GM11168 (cell line): Measurements from ENCODE around the gene SLC35G3.
"Not testable (repeated sequence)": the region's sequence is repeated elsewhere in the genome, so short reads cannot be mapped to it uniquely, and the experiment has no call there.

ENCODE experiments used
- in situ Hi-C: fragments of 300-500 bp; cut with MboI; formaldehyde crosslinking; loops from one replicate; pipeline ENCODE4 v1.12.0; 2022; ENCODE audit warnings: low sequenced_read_pairs; ENCODE audit not compliant: unreplicated experiment

SLC35G3 gene

DNA sequence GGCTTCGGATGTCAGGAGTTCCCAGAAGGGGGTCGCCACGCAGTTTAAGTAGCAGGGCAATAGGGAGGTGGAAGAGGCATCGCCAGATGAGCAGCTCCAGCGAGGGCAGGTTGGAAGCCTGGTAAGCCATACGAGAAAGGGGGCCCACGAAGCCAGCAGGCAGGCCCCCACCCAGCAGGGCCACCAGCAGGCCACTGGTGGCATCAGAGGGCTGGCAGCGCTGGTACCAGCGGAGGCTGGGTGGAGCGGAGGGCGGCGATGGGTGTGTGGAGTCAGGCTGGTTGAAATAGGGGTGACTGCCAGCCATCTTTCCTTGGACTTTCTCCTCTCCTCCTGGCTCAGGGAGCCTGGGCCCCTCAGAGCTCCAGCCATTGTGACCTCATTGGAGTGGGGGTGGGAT lies at the start of gene SLC35G3:
TSS of gene SLC35G3 (minus strand) at position 393 of the 400 bp plus-strand sequence. CDS start at position 307, 86 bp downstream.
- in situ Hi-C loops, result not testable (repeated sequence)

DNA sequence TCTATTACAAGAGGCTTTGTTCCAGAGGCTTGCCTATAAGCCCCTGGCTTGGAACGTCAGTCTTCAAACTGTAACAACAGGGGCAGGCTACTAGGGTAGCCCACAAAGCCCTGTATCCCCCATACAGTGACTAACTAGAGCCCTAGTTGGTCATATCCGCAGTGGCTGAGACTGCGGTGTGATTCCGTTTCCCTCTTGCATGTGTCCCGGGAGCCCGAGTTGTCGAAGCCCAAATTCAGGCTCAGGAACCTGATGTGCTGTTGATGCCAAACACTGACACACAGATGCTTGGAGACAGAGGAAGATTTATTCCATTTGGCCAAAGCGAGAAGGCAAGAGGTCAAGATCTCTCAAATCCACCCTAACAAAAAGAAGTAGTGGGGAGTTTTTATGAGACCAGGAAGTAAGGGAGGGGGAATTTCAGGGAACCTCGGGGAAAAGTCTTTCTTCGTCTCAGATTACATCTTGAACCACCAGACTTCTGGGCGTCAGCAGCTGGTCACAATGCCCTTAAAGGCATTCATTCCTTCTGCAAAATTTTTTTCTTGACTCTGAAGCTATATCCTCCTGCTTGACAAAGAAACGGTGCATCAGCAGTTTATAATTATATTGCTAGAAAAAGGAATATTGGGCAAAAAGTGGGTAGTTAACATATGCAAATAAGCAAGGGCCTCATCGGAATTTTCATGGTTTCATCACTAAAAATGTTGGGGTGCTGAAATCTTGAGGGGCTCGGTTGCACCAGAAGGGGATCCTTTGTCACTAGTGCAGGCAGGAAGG lies 49.6 kb upstream of the SLC35G3 start:
- in situ Hi-C loops, result no loop called here

DNA sequence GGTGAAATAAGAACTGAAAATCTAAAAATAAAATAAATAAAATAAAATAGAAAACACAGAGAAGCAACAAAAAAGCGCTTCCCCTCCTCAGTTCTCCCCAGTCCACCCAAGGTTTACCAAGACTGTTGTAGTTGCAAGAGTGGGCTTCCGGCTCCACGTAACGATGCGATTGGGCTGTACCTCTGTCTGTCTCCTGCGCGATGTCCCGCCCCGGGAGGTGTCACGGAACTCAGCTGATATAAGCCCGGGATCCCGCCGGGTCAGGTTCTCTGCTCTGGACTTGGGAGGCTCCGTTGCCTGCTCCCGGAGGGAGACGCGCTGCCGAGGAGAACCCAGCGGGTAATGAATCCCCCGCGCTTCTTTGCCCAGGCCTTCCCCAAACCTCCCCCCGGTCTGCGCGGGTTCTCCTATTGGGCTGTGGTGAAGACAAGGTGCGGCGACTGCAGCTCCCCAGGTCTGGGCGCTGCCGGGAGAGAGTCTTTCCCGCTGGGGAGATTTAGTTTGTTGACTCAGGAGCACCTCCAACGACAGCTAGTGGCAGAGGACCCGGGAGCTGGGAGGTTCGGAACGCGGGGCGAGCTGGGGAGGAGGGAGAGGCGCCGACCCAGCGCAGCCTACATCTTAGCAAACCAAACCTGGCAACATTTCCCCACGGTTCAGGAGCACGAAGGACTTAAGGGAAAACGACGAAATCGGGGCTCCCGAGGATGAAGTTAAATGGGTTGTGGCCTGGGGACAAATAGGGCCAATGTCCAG lies 48.8 kb upstream of the SLC35G3 start, which contains the start of gene SLFN5:
TSS of gene SLFN5 (plus strand) at position 268 of the 756 bp plus-strand sequence. CDS start 15,619 bp downstream, outside the sequence.
- in situ Hi-C loops, result no loop called here

DNA sequence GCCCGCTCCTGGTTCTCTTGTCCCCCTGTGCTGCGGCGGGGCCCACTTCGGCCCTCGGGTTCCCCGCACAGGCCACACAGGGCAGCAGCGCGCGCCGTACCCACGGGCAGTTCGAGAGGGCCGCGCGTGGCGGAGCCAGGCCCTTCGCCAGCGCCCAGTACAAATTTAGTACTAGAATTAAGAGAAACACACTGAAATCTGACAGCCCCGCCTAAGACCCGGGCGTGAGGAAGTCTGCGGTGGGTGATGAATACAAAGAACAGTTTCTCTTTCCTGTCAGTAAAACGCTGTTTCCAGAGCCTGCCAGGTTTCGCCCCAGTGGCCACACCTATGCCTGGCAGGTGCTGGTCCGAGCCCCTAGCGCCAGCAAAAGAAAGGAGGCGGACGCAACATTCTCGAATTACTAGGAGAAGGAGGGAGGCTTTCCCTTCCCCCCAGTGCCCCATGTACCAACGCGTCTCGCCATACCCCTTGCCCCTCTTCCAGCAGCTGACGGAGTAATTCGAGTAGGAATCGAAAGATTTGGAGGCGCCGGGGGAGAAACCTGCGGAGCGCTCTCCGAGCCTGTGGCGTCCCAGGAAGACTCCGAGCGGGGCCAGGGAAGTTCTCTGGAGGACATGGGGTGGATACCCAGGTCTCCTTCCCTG lies 48.1 kb upstream of the SLC35G3 start:
- in situ Hi-C loops, result no loop called here

DNA sequence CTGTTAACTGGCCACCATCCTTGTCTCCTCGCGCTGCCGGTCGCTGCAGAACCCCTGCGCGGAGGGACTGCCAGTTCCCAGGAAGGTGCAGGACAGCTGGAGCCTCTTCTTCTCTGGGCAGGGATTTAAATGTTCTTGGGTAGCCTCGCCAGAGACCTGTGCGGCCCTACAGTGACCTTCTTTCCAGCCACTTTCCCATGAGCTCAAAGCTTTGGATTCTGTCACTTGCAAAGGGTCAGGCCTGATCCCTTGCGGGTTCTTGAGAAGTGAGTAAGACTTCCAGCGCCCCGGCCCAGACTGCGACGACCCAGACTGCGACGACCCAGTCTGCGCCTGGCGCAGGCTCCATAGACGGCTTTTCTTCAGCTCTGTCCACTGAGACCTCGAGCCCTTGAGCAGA lies 47.3 kb upstream of the SLC35G3 start:
- in situ Hi-C loops, result no loop called here

DNA sequence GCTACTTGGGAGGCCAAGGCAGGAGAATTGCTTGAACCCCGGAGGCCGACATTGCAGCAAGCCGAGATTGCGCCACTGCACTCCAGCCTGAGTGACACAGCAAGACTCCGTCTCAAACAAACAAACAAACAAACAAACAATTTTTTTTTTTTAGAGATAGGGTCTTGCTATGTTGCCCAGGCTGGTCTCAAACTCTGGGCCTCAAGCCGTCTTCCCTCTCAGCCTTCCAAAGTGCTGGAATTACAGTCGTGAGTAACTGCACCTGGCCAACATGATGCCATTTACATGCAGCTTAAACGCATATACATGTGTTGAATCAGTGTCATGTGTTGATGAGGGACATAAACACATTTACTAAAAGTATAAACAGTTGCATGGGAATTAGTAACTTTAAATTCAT lies 46.7 kb upstream of the SLC35G3 start:
- in situ Hi-C loops, result no loop called here

DNA sequence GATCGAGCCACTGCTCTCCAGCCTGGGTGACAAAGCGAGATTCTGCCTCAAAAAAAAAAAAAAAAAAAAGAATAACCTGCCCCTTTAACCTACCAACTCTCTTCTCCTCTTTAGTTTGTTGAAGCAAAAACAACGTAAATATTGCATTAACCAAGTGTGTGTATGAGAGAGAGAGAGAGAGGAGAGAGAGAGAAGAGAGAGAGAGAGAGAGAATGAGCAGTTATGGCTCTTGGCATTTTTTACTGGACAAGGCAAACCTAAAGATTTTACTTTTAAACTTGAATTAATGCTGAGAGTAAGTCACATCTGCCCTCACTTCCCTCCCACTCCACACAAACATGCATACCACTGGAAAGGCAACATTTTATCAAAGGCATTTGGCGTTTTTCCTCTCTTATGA lies 45.6 kb upstream of the SLC35G3 start:
- in situ Hi-C loops, result no loop called here

DNA sequence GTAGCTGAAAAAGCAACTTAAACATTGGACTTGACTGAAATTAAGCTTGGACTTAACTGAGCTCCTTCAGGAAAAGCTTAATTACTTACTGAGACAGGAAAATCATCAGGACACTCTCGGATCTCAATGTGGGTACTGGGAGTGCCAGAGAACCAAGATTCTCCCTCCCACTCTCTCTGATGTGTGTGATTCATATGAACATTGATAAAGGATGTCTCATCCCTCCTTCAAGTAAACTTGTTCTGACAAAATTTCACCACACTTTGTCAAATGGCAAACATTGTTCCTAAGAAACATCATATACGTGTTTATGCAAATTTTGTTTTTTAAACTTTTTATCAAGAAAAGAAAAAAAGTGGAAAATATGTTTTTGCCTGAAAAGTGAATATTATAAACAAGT lies 44.6 kb upstream of the SLC35G3 start:
- in situ Hi-C loops, result no loop called here

DNA sequence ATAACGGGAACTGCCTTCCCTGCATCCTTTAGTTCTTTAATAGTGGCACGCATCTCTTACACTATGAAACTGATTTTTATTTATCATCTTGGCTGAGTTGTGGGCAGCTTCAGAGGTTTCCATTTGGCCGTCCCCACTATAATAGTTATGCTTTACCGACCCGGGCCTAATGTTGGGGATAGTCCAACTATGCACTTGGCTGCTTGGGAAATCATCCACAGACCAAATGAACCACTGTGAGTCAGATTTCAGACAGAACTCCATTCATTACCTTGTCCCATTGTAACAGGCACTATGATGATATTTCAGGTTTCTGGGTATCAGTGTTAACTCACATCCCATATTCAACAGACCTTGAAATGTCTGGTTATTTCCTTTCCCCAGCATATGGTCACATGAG lies 42.6 kb upstream of the SLC35G3 start:
- in situ Hi-C loops, result no loop called here

DNA sequence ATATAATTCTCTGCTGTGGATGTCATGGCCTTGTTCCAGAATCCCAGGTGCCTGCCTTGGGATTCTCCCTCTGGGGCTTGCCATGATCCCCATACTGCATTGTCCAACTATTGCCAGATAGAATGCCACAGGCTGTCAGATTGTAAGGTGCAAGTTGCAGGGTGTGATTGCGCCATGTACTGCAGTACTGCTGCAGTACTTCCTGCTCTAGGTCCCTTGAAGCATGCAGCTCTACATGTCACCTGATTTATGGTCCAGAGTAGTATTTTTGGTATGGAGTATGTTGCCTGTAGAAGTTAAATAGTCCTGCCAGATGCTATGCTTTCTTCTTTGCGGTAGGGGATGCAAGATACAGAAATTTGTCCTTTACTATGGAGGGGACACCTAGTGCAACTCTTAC lies 41.7 kb upstream of the SLC35G3 start:
- in situ Hi-C loops, result no loop called here

DNA sequence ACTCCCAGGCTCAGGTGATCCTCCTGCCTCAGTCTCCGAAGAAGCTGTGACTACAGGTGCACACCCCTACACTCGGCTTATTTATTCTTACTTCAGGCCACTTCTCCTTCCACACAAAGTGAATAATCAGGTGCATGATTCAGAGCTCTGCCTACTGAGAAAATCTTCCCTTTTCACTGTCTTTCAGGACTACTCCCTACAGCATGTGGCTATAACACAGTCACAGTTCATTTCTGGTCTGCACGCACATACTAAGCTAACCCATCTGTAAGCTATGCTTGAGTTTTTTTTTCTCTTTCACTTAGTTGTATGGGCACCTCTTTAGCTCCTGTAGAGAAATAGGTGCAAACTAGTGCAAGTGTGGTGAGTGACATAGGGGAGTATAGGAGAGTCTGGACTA lies 41.1 kb upstream of the SLC35G3 start:
- in situ Hi-C loops, result no loop called here

DNA sequence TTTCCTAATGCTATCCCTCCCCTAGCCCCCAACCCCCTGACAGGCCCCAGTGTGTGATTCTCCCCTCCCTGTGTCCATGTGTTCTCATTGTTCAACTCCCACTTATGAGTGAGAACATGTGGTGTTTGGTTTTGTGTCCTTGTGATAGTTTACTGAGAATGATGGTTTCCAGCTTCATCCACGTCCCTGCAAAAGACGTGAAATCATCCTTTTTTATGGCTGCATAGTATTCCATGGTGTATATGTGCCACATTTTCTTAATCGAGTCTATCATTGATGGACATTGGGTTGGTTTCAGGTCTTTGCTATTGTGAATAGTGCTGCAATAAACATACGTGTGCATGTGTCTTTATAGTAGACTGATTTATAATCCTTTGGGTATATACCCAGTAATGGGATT lies 40.1 kb upstream of the SLC35G3 start:
- in situ Hi-C loops, result not testable (repeated sequence)

DNA sequence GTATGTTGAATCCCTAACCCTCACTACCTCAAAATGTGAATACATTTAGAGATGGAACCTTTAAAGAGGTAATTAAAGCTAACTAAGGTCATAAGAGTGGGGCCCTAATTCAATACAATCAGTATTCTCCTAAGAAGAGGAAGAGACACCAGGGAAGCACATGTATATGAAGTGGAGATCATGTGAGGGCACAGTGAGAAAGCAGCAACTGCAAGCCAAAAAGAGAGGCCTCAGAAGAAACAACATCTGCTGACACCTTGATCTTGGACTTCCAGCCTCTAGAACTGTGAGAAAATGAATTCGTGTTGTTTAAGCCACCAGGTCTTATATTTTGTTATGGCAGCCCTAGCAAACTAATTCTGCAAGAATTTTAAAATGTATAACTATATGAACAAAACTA lies 35.4 kb upstream of the SLC35G3 start:
- in situ Hi-C loops, result no loop called here

DNA sequence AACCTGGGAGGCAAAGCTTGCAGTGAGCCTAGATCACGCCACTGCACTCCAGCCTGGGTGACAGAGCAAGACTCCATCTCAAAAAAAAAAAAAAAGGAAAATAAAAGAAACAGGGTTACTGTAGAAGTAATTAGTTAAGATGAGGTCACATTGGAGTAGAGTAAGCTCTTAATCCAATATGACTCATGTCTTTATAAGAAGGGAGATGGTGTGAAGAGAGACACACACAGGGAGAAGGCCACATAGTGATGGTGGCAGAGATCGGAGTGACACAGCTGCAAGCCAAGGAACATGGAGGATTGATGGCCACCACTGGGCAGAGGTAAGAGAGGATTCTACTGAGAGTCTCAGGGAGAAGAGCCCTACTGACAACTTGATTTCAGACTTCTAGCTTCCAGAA lies 33.4 kb upstream of the SLC35G3 start:
- in situ Hi-C loops, result no loop called here

DNA sequence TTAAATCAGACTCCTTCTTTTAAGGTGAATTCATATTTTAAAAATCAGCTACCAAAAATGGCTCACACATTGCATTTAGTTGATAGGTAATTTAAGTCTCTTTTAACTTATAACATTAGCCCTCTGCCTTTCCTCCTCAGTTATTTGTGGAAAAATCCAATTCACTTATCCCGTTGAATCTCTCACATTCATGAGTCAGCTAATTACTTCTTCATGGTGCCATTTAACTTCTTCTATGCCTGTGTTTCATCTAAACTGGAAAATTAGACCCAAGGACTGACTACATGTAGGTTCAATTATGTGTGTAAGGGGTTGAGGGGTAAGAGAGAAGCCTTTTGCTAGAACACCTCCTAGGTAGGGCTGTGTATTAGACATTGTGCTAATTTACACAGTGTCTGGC lies 30.2 kb upstream of the SLC35G3 start:
- in situ Hi-C loops, result no loop called here

DNA sequence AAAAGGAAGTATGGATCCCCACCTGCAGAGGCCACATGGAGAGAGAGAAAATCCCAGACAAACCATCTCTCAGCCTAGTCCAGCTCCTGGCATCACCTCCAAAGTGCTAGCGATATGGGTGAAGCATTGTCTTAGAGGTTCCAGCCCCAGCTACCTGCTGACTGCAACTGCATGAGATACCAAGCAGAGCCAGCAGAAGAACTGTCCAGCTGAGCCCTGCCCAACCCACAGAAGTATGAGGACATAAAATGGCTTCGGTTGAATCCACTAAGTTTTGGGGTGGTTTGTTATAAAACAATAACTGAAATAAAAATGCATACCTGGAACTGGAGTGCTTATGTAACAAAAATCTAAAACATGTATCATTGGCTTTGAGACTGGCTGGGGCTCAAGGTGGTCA lies 28.3 kb upstream of the SLC35G3 start:
- in situ Hi-C loops, result no loop called here

DNA sequence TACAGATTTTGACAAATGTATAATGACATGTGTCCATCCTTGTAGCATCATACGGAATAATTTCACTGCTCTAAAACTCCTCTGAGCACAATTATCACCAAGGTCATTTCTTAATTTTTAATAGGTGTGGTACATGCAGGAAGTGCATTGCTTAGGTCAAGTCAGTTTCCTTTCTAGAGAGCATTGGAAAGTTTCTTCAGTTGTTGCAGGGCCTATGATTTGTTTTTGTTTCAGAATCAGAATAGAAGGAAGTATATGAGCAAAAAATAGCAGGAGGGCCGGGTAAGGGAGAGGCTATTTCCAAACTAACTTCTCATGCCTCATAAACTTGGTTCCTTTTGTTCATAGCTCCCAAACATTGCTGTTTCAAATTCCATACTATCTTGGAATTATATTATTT lies 24.7 kb upstream of the SLC35G3 start:
- in situ Hi-C loops, result no loop called here

DNA sequence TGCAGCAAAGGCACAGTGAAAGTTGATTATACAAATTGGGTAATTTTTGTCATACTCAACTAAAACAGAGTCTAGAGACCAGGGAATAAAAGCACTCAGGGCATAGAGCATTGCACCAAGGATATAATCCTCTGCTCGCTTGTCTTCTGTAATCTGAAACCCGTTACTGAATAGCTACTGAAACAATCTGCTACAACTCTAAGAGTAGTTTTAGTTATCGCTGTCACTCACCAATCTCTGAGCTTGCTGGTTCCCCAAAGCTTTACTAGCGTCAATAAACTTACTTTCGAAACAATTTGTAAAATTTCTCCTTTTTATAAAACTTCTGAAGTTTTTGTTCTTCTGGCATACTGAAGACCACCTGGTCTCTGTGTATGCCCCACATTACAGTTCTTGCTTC lies 22.9 kb upstream of the SLC35G3 start:
- in situ Hi-C loops, result no loop called here

DNA sequence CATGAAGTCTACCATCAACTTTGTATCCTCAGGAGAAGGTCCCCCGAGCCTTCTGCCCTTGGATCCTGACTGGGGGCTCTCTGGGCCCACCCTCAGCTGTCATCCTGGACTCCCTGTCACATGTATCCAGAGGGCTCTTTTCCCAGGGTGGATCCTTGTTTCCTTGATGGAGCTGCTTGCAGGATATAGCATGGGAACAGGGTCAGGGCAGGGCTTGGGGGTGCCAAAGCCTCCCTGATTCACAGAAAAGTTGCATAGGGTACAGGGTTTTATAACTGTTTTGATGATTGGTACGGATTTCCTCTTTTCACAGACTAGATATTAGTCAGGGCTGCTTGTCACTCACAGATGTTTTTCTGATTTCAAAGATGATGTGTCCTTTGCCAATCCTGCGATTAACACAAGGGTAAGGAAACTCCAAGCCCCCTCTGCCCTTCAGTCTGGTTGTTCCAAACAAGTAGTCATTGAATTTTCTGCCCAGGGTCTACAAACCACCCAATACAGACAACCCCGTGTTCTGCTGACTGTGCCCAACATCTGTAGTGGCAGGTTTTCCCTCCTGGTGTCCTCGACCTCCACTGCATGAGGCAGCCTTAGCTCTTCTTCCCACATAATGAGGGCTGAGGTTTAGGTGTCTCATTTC lies 20.6 kb upstream of the SLC35G3 start:
- in situ Hi-C loops, result no loop called here

DNA sequence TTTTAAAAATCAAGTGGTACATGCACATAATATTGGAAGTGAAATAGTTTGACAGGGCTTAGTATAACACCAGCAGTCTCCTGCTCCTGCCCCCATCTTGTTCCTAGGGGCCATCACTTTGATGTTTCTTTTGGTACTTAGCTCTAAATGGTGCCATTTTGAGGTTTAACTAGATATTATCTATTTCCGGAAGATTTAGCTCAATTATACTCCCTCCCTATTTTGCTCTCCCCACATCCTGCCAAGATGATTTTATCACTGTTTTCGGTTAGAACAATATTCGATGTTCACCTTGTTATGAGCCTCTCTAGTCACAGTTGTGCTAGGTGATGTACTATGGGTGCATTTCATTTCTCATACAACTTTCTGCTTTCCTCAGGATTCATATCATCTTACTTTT lies 20.0 kb upstream of the SLC35G3 start:
- in situ Hi-C loops, result no loop called here
